PFSK-1 (cell line): ENCODE data around the gene TNFRSF11A.

Source experiments
- FOXP2 ChIP-seq: optimal IDR thresholded peaks from 2 replicates; pipeline ENCODE3; 2011; ENCODE audit warnings: borderline replicate concordance, control low read depth, inconsistent platforms; ENCODE audit not compliant: insufficient read depth; ENCODE audit errors: extremely low read length, extremely low read depth
- POLR2AphosphoS5 ChIP-seq: IDR thresholded peaks from 2 replicates; pipeline ENCODE4 v1.6.1; 2012; ENCODE audit warnings: low read depth, mild to moderate bottlenecking, control low read depth, low read length, moderate library complexity
- SIN3A ChIP-seq: IDR thresholded peaks from 2 replicates; pipeline ENCODE4 v1.6.1; 2012; ENCODE audit warnings: mild to moderate bottlenecking, low read length, moderate library complexity, borderline replicate concordance; ENCODE audit not compliant: insufficient read depth

TNFRSF11A gene

DNA sequence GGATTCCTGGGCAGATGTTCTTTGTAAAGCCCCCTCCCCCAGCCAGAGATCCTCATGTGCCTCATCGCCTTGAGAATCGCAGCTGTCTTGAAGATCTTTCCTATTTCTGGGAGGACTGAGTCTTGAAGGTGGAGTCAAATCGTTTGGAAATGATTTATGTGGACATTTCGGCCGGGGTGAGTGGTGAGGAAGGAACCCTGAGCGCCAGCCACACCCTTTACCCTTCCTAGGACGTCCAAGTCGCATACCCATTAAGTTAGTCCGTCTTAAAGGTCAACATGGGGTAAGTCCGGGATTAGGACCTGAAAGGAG lies 112.9 kb downstream of the TNFRSF11A start:
- TF ChIP-seq POLR2AphosphoS5 (no peak), SIN3A (no peak)

GRCh38 chr18:62438402-62438801 lies 113.3 kb downstream of the TNFRSF11A start:
- TF ChIP-seq POLR2AphosphoS5 = no peak
- no peak for TF ChIP-seq SIN3A

- TF ChIP-seq FOXP2 = no peak
These were observed 113.8 kb downstream of the TNFRSF11A start for GRCh38 chr18:62438866-62439265.
